Testis (tissue), 3 donors: ENCODE data around the gene IMMP2L. TPM values are rescaled to one million over a fixed set of nuclear protein-coding genes. Genes with fewer than 3 reads are reported as not detected.

Experiments
- DNase-seq: peaks from one replicate; pipeline ENCODE4 v3.0.0-alpha.2; 2019
- H3K27ac ChIP-seq, 2 donors: fragments of 200-600 bp; sonication (generic); one replicate each; pipeline ENCODE4 v1.5.1; 2019
- H3K27me3 ChIP-seq: fragments of 200-600 bp; sonication (generic); one replicate; pipeline ENCODE4 v1.5.1; 2019
- H3K36me3 ChIP-seq: fragments of 200-600 bp; sonication (generic); one replicate; pipeline ENCODE4 v1.5.1; 2017; ENCODE audit warnings: low read depth; ENCODE audit errors: missing control alignments
- H3K4me1 ChIP-seq: fragments of 200-600 bp; sonication (generic); one replicate; pipeline ENCODE4 v1.5.1; 2019
- H3K4me3 ChIP-seq, 2 donors: fragments of 200-600 bp; sonication (generic); one replicate each; pipeline ENCODE4 v1.5.1; 2017 to 2019
- H3K9me3 ChIP-seq: fragments of 200-600 bp; sonication (generic); one replicate; pipeline ENCODE4 v1.5.1; 2017
- POLR2A ChIP-seq: fragments of 450-650 bp; IDR thresholded peaks from one replicate; pipeline ENCODE4 v1.6.1; 2017; ENCODE audit warnings: antibody characterized with exemption, mild to moderate bottlenecking, moderate library complexity
- WGBS, 2 donors: methylation state at CpG; one replicate each; pipeline ENCODE4 v1.1.5; 2018; 5-methylcytosine and 5-hydroxymethylcytosine counted together
- intact Hi-C: fragments of 100-400 bp; cut with DNase I; formaldehyde crosslinking; loops from one replicate; pipeline ENCODE4 v1.15.1; 2023; ENCODE audit warnings: low total_unique reads
- polyA plus RNA-seq: library from polyadenylated mRNA; stranded (reverse); fragments of 350-450 nt; fragmentation: Illumina TruSeq; extraction: RNeasy Lipid Tissue Mini Kit (QIAGEN cat#74804); gene quantifications from one replicate; pipeline ENCODE4 v1.2.3, GENCODE V29; 2014; ENCODE audit warnings: low read depth, low replicate concordance; ENCODE audit not compliant: insufficient read depth
- total RNA-seq, 2 donors: library from RNA; depleted of rRNA; stranded (reverse); fragments of >200 nt; gene quantifications; one replicate each; pipeline ENCODE4 v1.2.3, GENCODE V29; 2016
- TF ChIP-seq, protein P1 (sequence below), 3 experiments: fragments of 450-650 bp in 2 of 3; fragments of 200-600 bp in 1 of 3; sonication (generic) in 1 of 3; IDR thresholded peaks; one replicate each; pipeline ENCODE4 v1.5.1; 2016 to 2019; ENCODE audit warnings: antibody characterized with exemption in 3 of 3, mild to moderate bottlenecking in 2 of 3, moderate library complexity in 1 of 3

IMMP2L gene
- total and polyA plus RNA-seq, 3 donors from 2014 or later, result 10.7 to 12.4 (median 11.2) TPM

GRCh38 chr7:111103136-111103535 is 459.2 kb downstream of the IMMP2L start:
- H3K9me3 ChIP-seq, result no peaks in the 10 kb centered on the region
- TF ChIP-seq, protein P1, sequence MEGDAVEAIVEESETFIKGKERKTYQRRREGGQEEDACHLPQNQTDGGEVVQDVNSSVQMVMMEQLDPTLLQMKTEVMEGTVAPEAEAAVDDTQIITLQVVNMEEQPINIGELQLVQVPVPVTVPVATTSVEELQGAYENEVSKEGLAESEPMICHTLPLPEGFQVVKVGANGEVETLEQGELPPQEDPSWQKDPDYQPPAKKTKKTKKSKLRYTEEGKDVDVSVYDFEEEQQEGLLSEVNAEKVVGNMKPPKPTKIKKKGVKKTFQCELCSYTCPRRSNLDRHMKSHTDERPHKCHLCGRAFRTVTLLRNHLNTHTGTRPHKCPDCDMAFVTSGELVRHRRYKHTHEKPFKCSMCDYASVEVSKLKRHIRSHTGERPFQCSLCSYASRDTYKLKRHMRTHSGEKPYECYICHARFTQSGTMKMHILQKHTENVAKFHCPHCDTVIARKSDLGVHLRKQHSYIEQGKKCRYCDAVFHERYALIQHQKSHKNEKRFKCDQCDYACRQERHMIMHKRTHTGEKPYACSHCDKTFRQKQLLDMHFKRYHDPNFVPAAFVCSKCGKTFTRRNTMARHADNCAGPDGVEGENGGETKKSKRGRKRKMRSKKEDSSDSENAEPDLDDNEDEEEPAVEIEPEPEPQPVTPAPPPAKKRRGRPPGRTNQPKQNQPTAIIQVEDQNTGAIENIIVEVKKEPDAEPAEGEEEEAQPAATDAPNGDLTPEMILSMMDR (IDR thresholded peaks at IDR 0.05), result no peak
- TF ChIP-seq POLR2A, result no peak
- H3K4me3 ChIP-seq, result no peak overlapping the region
- peaks cover 10% of the 10 kb centered on the region for H3K4me1 ChIP-seq
- intact Hi-C loops, result no loop called here
- 90 to 94% methylated on average over 4 of the region's 4 CpGs for WGBS, 2 donors
- no peak overlapping the region for H3K27ac ChIP-seq
- H3K27me3 ChIP-seq, result no peaks in the 10 kb centered on the region
- DNase-seq, result no peak
- H3K36me3 ChIP-seq, result no peaks in the 10 kb centered on the region

DNA sequence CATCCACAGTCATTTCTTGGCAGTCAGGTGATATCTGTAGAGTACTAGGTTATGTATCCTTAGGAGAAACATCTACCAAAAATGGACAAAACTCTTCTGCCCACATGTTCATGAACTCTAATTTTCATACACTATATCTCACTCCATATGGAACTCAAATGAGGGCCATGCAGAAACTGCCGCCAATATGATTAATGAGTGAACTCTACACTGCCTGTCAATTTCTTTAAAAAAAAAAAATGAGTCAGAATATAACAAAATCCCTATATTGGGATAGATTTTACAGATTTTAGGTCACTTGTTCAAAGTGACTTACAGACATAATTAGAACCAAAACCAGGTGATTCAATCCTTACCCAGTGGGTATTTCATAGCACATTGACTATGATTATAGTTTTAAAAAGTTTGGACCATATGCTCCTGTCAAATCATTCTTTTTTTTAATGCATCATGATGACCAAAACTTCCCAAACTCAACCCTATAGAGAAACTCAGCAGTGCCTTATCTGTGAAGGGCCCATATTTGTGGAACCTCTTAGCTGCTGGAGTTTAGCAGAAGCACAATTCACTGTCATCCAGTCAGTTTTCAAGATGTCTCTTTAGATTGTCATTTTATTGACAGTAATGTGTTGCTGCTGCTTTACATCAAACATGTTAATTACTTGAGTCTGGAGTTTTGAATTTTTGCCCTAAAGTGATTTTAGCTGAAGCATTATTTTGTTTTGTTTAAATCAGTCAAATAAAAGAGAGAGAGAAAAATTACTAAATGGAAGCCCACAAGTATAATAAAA is 460.2 kb downstream of the IMMP2L start:
- H3K27ac ChIP-seq, result no peak overlapping the region
- H3K9me3 ChIP-seq, result no peaks in the 10 kb centered on the region
- 96 to 100% methylated on average over 1 of the region's 1 CpG for WGBS, 2 donors
- no peak for DNase-seq
- H3K4me1 ChIP-seq, result peaks cover 4% of the 10 kb centered on the region
- H3K36me3 ChIP-seq, result no peaks in the 10 kb centered on the region
- TF ChIP-seq, protein P1 (IDR thresholded peaks at IDR 0.05), result no peak
- no peak for TF ChIP-seq POLR2A
- intact Hi-C loops, result no loop called here
- H3K27me3 ChIP-seq, result no peaks in the 10 kb centered on the region
- H3K4me3 ChIP-seq, result no peak overlapping the region

DNA sequence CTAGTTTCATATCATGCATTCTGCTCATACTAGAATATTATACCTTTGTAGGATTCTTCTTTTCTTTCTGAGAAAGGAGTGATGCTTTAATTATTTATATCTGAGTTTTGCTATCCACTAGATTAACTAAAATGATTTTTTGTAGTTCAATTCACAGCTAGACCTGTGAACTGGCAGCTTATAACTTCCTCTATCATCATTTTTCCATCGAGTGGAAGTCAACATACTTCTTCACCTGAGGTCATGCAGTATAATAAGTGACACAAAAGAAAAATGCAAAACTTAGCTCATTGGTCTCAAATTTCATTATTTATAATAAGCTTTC is 463.4 kb downstream of the IMMP2L start:
- Histone ChIP-seq H3K36me3 (no peaks in the 10 kb centered on the region), H3K27ac (peak overlapping the region in 1 of 2 donors; percentile 29), H3K4me3 (no peak overlapping the region), H3K27me3 (no peaks in the 10 kb centered on the region), H3K9me3 (no peaks in the 10 kb centered on the region), H3K4me1 (no peaks in the 10 kb centered on the region)
- DNase-seq, result no peak
- no peak for TF ChIP-seq POLR2A
- TF ChIP-seq, protein P1 (IDR thresholded peaks at IDR 0.05), result no peak
- intact Hi-C loops, result no loop called here
- WGBS, 2 donors, result 31 to 36% methylated on average over 1 of the region's 1 CpG

- no peaks in the 10 kb centered on the region for H3K36me3 ChIP-seq
- DNase-seq, result peak; percentile 72
- no peaks in the 10 kb centered on the region for H3K4me1 ChIP-seq
- intact Hi-C loops, result no loop called here
- 56 to 69% methylated on average over 10 of the region's 10 CpGs for WGBS, 2 donors
- H3K9me3 ChIP-seq, result no peaks in the 10 kb centered on the region
- H3K27ac ChIP-seq, result peak overlapping the region; percentile 23 to 29
- H3K27me3 ChIP-seq, result no peaks in the 10 kb centered on the region
- no peak overlapping the region for H3K4me3 ChIP-seq
- TF ChIP-seq POLR2A, result no peak
- TF ChIP-seq, protein P1 (IDR thresholded peaks at IDR 0.05), result peak; percentile 13 to 39 (median 39)
Observed at GRCh38 chr7:111098011-111098925, 464.0 kb downstream of the IMMP2L start.
